GM12865 (cell line): ENCODE measurements around the gene TSTD1.

Experiments
- DNase-seq: peaks from one replicate; pipeline ENCODE4 v3.0.0; 2010; ENCODE audit warnings: low read depth
- H3K4me3 ChIP-seq: 2 replicates; pipeline ENCODE4 v1.5.1; 2011; ENCODE audit warnings: mild to moderate bottlenecking, low read depth, low read length, control low read depth
- CTCF ChIP-seq: IDR thresholded peaks from 2 replicates; pipeline ENCODE4 v1.5.1; 2011; ENCODE audit warnings: low read length, control low read depth, low read depth, inconsistent platforms; ENCODE audit not compliant: insufficient read depth; ENCODE audit errors: missing control alignments

Gene TSTD1

GRCh38 chr1:161013488-161014230 lies 25.1 kb downstream of the TSTD1 start:
- TF ChIP-seq CTCF: no peak
- DNase-seq: peak; percentile 95
- peak overlapping the region; percentile 62 for H3K4me3 ChIP-seq

GRCh38 chr1:161013131-161013487 lies 25.7 kb downstream of the TSTD1 start:
- peak overlapping the region; percentile 62 for H3K4me3 ChIP-seq
- no peak for TF ChIP-seq CTCF
- no peak for DNase-seq

GRCh38 chr1:161012420-161012819 lies 26.3 kb downstream of the TSTD1 start:
- no peak for DNase-seq
- no peak overlapping the region for H3K4me3 ChIP-seq
- no peak for TF ChIP-seq CTCF

GRCh38 chr1:161009602-161010211 lies 29.1 kb downstream of the TSTD1 start:
- no peak for TF ChIP-seq CTCF
- H3K4me3 ChIP-seq: no peak overlapping the region
- no peak for DNase-seq

GRCh38 chr1:161008869-161009510 lies 29.8 kb downstream of the TSTD1 start:
- no peak for TF ChIP-seq CTCF
- DNase-seq: no peak
- H3K4me3 ChIP-seq: no peak overlapping the region

GRCh38 chr1:161007369-161007768 lies 31.4 kb downstream of the TSTD1 start:
- DNase-seq: no peak
- H3K4me3 ChIP-seq: no peak overlapping the region
- TF ChIP-seq CTCF: no peak

GRCh38 chr1:161006563-161006962 lies 32.2 kb downstream of the TSTD1 start:
- TF ChIP-seq CTCF: no peak
- H3K4me3 ChIP-seq: no peak overlapping the region
- no peak for DNase-seq
